ENCODE data around the gene RNF5.
A peak's percentile ranks its signal among the peaks of the same experiment; 100 is the strongest.

Gene RNF5

DNA sequence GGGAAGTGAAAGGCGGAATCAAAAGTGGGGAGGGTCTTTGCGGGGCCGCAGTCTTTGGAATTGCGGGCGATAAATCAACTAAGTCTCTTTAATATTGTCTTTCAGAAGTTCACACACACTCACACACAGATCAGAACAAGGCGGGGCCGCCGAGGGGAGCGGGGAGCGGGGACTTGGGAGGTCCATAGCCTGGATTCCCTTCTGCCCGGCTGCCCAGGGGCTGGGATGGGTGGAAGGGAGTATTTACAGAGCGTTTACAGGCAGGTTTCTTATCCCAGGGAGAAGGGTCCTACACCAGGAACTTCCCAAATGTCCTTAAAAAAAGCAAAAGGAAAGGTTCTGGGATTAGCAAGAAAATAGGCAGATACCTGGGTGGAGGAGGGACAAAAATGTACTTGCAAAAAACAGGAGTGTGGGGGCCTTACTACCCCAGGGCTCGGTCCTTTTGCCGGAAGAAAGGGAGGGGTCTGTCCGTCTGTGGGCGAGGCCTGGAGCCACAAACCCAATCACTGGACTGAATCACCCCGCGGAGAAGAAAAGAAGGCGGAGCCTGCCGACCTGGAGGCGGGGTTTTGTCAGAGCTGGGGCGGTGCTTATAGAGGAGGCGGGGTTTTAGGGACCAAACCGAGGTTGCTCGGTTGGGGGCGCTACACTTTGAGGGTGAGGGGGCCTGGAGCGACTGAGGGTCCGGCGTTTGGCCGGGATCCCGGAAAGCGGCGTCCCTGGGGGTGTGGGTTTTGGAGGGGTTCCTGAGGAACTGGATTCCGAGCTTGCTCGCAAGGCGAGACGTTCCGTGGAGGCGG lies 29.7 kb upstream of the RNF5 start:
- Histone ChIP-seq H3K9me3 (replicated peaks; ENCODE audit: insufficient read depth, low read length) (no peaks in the 10 kb centered on the region), H3K4me2 (ENCODE audit: low read depth, low read length) (no peak overlapping the region), H3K27ac (ENCODE audit: low read length) (no peak overlapping the region), H2AFZ (ENCODE audit: low read length) (no peak overlapping the region), H3K36me3 (replicated peaks; ENCODE audit: insufficient read depth, low read length) (no peaks in the 10 kb centered on the region), H3K27me3 (replicated peaks; ENCODE audit: insufficient read depth, low read length) (peaks cover 91% of the 10 kb centered on the region), H3K9ac (ENCODE audit: low read length) (no peak overlapping the region), H3K79me2 (ENCODE audit: low read length) (no peaks in the 10 kb centered on the region), H3F3A (ENCODE audit: insufficient read depth, low read length) (no peaks in the 10 kb centered on the region), H3K9me2 (replicated peaks; ENCODE audit: insufficient read depth, low read length) (no peaks in the 10 kb centered on the region), H4K20me1 (ENCODE audit: insufficient read depth, low read length) (no peaks in the 10 kb centered on the region), H3K4me1 (ENCODE audit: low read length) (no peaks in the 10 kb centered on the region), H3K4me3 (ENCODE audit: low read length) (no peak overlapping the region)
- DNase-seq = no peak
- peak; percentile 24 for TF ChIP-seq EZH2 (optimal IDR thresholded peaks at IDR 0.05; ENCODE audit: low read depth, low read length)
- TF ChIP-seq, protein P1, sequence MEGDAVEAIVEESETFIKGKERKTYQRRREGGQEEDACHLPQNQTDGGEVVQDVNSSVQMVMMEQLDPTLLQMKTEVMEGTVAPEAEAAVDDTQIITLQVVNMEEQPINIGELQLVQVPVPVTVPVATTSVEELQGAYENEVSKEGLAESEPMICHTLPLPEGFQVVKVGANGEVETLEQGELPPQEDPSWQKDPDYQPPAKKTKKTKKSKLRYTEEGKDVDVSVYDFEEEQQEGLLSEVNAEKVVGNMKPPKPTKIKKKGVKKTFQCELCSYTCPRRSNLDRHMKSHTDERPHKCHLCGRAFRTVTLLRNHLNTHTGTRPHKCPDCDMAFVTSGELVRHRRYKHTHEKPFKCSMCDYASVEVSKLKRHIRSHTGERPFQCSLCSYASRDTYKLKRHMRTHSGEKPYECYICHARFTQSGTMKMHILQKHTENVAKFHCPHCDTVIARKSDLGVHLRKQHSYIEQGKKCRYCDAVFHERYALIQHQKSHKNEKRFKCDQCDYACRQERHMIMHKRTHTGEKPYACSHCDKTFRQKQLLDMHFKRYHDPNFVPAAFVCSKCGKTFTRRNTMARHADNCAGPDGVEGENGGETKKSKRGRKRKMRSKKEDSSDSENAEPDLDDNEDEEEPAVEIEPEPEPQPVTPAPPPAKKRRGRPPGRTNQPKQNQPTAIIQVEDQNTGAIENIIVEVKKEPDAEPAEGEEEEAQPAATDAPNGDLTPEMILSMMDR (IDR thresholded peaks at IDR 0.05; ENCODE audit: low read length) = no peak

DNA sequence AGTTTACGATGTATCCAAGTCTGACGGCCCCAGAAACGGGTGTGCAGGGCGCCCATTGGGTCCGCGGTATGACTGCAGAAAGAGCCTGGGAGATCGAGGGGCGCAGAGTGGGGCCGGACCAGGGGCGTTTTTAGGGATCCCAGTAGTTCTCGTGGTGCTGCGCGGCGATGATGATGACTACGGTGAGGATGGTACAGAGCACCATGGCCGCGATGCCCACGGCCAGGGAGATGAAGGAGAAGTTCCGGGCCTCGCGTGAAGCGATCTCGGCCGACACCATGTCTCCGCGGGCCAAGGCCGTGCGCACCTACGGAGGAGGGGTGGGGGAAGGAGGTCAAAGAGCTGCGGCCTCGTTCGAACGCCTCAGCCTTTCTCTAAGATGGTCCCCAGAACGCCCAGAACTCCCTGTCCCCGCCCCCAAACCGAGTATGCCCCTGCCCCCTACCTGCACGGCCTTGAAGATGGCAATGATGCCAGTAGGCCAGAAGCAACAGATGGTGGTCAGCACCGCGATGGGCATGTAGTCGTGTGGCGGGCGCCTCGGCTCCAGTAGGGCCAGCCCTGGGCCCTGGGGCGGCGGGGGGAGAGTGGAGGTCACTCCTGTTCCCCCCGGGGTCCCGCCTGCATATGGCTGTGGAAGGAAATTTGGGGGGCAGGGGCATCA lies 29.0 kb upstream of the RNF5 start:
- Histone ChIP-seq H3K9me3 (replicated peaks; ENCODE audit: insufficient read depth, low read length) (no peaks in the 10 kb centered on the region), H3K9ac (ENCODE audit: low read length) (no peak overlapping the region), H4K20me1 (ENCODE audit: insufficient read depth, low read length) (no peaks in the 10 kb centered on the region), H3K79me2 (ENCODE audit: low read length) (no peaks in the 10 kb centered on the region), H3K4me1 (ENCODE audit: low read length) (no peaks in the 10 kb centered on the region), H2AFZ (ENCODE audit: low read length) (no peak overlapping the region), H3K9me2 (replicated peaks; ENCODE audit: insufficient read depth, low read length) (no peaks in the 10 kb centered on the region), H3K4me2 (ENCODE audit: low read depth, low read length) (no peak overlapping the region), H3K27me3 (replicated peaks; ENCODE audit: insufficient read depth, low read length) (peaks cover 92% of the 10 kb centered on the region), H3K36me3 (replicated peaks; ENCODE audit: insufficient read depth, low read length) (no peaks in the 10 kb centered on the region), H3F3A (ENCODE audit: insufficient read depth, low read length) (no peaks in the 10 kb centered on the region), H3K4me3 (ENCODE audit: low read length) (no peak overlapping the region), H3K27ac (ENCODE audit: low read length) (no peak overlapping the region)
- DNase-seq = no peak
- TF ChIP-seq EZH2phosphoT487 (IDR thresholded peaks at IDR 0.05; ENCODE audit: low read length) (no peak), EZH2 (optimal IDR thresholded peaks at IDR 0.05; ENCODE audit: low read depth, low read length) (no peak)
- TF ChIP-seq, protein P1 (IDR thresholded peaks at IDR 0.05; ENCODE audit: low read length) = no peak

DNA sequence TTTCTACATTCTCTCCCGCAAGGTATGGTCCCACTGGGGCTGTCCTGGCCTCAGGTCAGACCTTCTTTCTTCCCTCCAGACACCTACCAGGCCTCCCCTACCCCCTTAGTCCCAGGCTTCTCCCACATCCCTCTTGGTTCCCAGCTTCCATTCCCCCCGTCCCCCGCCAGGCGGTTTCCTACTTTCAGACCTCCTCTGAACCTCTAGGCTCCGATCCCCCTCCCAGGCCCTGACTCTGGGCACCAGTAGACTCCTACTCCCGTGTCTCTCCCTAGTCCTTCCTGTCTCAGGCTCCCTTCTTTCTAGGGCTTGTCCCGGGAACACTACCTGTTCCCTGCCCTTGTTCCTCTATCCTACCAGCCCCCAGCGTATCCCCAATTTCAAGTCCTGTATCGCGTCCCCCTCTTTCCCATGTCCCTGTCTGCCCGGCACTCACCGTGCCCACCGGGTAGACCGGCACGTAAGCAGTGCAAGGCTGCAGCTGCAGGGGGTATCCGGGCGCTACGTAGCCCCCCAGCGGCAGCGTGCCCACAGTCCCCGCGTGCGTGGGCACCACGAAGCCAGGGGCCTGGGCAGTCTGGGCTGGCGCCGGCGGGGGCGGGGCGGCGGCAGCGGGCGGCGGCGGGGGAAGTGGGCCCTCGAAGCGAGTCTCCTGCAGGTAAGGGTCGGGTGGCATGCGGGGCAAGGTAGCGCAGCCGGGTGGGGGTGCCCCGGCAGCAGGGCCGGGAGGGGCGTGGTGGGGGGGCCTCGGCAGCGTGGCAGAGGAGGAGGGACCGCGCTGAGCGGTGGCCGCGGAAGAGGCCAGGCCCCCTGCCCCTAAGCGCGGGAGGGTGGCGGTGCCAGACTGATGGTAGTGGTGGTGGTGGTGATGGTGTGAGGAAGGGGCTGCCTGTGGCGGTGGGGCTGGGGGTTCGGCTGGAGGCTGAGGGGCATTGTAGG lies 28.0 kb upstream of the RNF5 start:
- Histone ChIP-seq H3K36me3 (replicated peaks; ENCODE audit: insufficient read depth, low read length) (no peaks in the 10 kb centered on the region), H4K20me1 (ENCODE audit: insufficient read depth, low read length) (no peaks in the 10 kb centered on the region), H3K4me2 (ENCODE audit: low read depth, low read length) (no peak overlapping the region), H3K79me2 (ENCODE audit: low read length) (no peaks in the 10 kb centered on the region), H3K27ac (ENCODE audit: low read length) (no peak overlapping the region), H3F3A (ENCODE audit: insufficient read depth, low read length) (no peaks in the 10 kb centered on the region), H3K4me3 (ENCODE audit: low read length) (no peak overlapping the region), H3K9ac (ENCODE audit: low read length) (no peak overlapping the region), H3K9me2 (replicated peaks; ENCODE audit: insufficient read depth, low read length) (no peaks in the 10 kb centered on the region), H3K9me3 (replicated peaks; ENCODE audit: insufficient read depth, low read length) (no peaks in the 10 kb centered on the region), H3K4me1 (ENCODE audit: low read length) (0 out of 2 replicates have a peak, but pooled peaks cover 3% of the 10 kb centered on the region), H3K27me3 (replicated peaks; ENCODE audit: insufficient read depth, low read length) (peaks cover 86% of the 10 kb centered on the region), H2AFZ (ENCODE audit: low read length) (no peak overlapping the region)
- TF ChIP-seq EZH2 (optimal IDR thresholded peaks at IDR 0.05; ENCODE audit: low read depth, low read length) = no peak
- no peak for TF ChIP-seq EZH2phosphoT487 (IDR thresholded peaks at IDR 0.05; ENCODE audit: low read length)
- TF ChIP-seq, protein P1 (IDR thresholded peaks at IDR 0.05; ENCODE audit: low read length) = no peak
- no peak for DNase-seq

Data from MM.1S (cell line).